Inflammatory macrophage treated with lipopolysaccharide for 4 hours (primary cell): Measurements from ENCODE around the gene KMT2A.
"Not testable (repeated sequence)": the region's sequence is repeated elsewhere in the genome, so short reads cannot be mapped to it uniquely, and the experiment has no call there.

ENCODE experiments used
- DNase-seq: peaks from one replicate; pipeline ENCODE4 v3.0.0-alpha.2; 2020

The KMT2A gene

GRCh38 chr11:118435290-118435892 is 901 bp upstream of the KMT2A start:
- peak; percentile 19 for DNase-seq

GRCh38 chr11:118436639-118437207 is 431 bp downstream of the KMT2A start:
- peak; percentile 23 for DNase-seq

- peak; percentile 12 for DNase-seq
Measured at GRCh38 chr11:118437208-118438125, 1.2 kb downstream of the KMT2A start.

GRCh38 chr11:118438314-118438931 is 2.1 kb downstream of the KMT2A start:
- DNase-seq, result peak; percentile 71

GRCh38 chr11:118439646-118440045 is 3.4 kb downstream of the KMT2A start:
- DNase-seq, result no peak

GRCh38 chr11:118441770-118442275 is 5.5 kb downstream of the KMT2A start:
- DNase-seq, result no peak

GRCh38 chr11:118442301-118442700 is 6.0 kb downstream of the KMT2A start:
- no peak for DNase-seq

GRCh38 chr11:118442908-118443589 is 6.8 kb downstream of the KMT2A start:
- DNase-seq, result no peak

- no peak for DNase-seq
Measured at GRCh38 chr11:118443590-118444218, 7.4 kb downstream of the KMT2A start.

- DNase-seq, result no peak
Measured at GRCh38 chr11:118447423-118447822, 11.1 kb downstream of the KMT2A start.

- DNase-seq, result peak; percentile 40
Measured at GRCh38 chr11:118448294-118448693, 12.0 kb downstream of the KMT2A start.

- no peak for DNase-seq
Measured at GRCh38 chr11:118449316-118449918, 13.1 kb downstream of the KMT2A start.

GRCh38 chr11:118450451-118450850 is 14.2 kb downstream of the KMT2A start:
- no peak for DNase-seq

- DNase-seq, result no peak
Measured at GRCh38 chr11:118462178-118462577, 25.9 kb downstream of the KMT2A start.

- not testable (repeated sequence) for DNase-seq
Measured at GRCh38 chr11:118468968-118469367, 32.7 kb downstream of the KMT2A start.

GRCh38 chr11:118471030-118471429 is 34.7 kb downstream of the KMT2A start:
- no peak for DNase-seq

GRCh38 chr11:118473537-118473936 is 37.2 kb downstream of the KMT2A start:
- no peak for DNase-seq

GRCh38 chr11:118476676-118477075 is 40.4 kb downstream of the KMT2A start:
- DNase-seq, result no peak

GRCh38 chr11:118481238-118481637 is 44.9 kb downstream of the KMT2A start:
- DNase-seq, result not testable (repeated sequence)

- no peak for DNase-seq
Measured at GRCh38 chr11:118484405-118484804, 48.1 kb downstream of the KMT2A start.

- DNase-seq, result no peak
Measured at GRCh38 chr11:118485273-118485672, 49.0 kb downstream of the KMT2A start.
